ENCODE results near the gene MAGI3. TPM values are rescaled to one million over a fixed set of nuclear protein-coding genes. Genes with fewer than 3 reads are reported as not detected.

Gene MAGI3
- total and polyA plus RNA-seq, 8 donors = 3.5 to 225 (median 49.7) TPM

- WGBS, 5 donors = 86 to 94% (median 92%) methylated on average over 3 of the region's 3 CpGs
- intact Hi-C loops (cut with DNase I; ENCODE audit: low total_unique reads) = no loop called here
These were observed 154.9 kb downstream of the MAGI3 start for GRCh38 chr1:113545210-113545609.

GRCh38 chr1:113545626-113546025 is 155.3 kb downstream of the MAGI3 start:
- DNase-seq = peak in 1 of 2 donors; percentile 23
- Histone ChIP-seq H3K27ac (no peak overlapping the region), H3K9me3 (no peaks in the 10 kb centered on the region), H3K36me3 (no peaks in the 10 kb centered on the region), H3K4me1 (peaks cover 5 to 13% (median 8%) of the 10 kb centered on the region in 4 donors), H3K4me3 (no peak overlapping the region), H3K27me3 (no peaks in the 10 kb centered on the region)
- intact Hi-C loops (cut with DNase I; ENCODE audit: low total_unique reads) = no loop called here
- TF ChIP-seq CTCF (IDR thresholded peaks at IDR 0.05) = no peak
- TF ChIP-seq POLR2A (IDR thresholded peaks at IDR 0.05) = no peak
- TF ChIP-seq EP300 (IDR thresholded peaks at IDR 0.05) = no peak
- TF ChIP-seq POLR2AphosphoS5 (IDR thresholded peaks at IDR 0.05) = no peak
- 65 to 84% (median 81%) methylated on average over 2 of the region's 2 CpGs for WGBS, 5 donors

More at GRCh38 chr1:113545210-113545609, 154.9 kb downstream of the MAGI3 start:
- no peak overlapping the region for H3K4me3 ChIP-seq
- H3K36me3 ChIP-seq = no peaks in the 10 kb centered on the region
- no peaks in the 10 kb centered on the region for H3K27me3 ChIP-seq
- peaks cover 5 to 17% (median 10%) of the 10 kb centered on the region in 4 donors for H3K4me1 ChIP-seq
- H3K9me3 ChIP-seq = no peaks in the 10 kb centered on the region
- TF ChIP-seq CTCF (IDR thresholded peaks at IDR 0.05) (no peak), POLR2AphosphoS5 (IDR thresholded peaks at IDR 0.05) (no peak), POLR2A (IDR thresholded peaks at IDR 0.05) (no peak), EP300 (IDR thresholded peaks at IDR 0.05) (no peak)
- H3K27ac ChIP-seq = no peak overlapping the region
- no peak for DNase-seq

- H3K9me3 ChIP-seq = no peaks in the 10 kb centered on the region
- intact Hi-C loops (cut with DNase I; ENCODE audit: low total_unique reads) = no loop called here
- H3K36me3 ChIP-seq = peaks cover 0 to 14% (median 0%) of the 10 kb centered on the region in 4 donors
- no peaks in the 10 kb centered on the region for H3K27me3 ChIP-seq
- 84 to 94% (median 92%) methylated on average over 1 of the region's 1 CpG for WGBS, 5 donors
- TF ChIP-seq CTCF (IDR thresholded peaks at IDR 0.05) (no peak), POLR2AphosphoS5 (IDR thresholded peaks at IDR 0.05) (no peak), POLR2A (IDR thresholded peaks at IDR 0.05) (no peak), EP300 (IDR thresholded peaks at IDR 0.05) (no peak)
- H3K4me1 ChIP-seq = no peaks in the 10 kb centered on the region
- no peak overlapping the region for H3K4me3 ChIP-seq
- H3K27ac ChIP-seq = no peak overlapping the region
- no peak for DNase-seq
These were observed 161.4 kb downstream of the MAGI3 start for GRCh38 chr1:113551728-113552127.

GRCh38 chr1:113552244-113552643 is 161.9 kb downstream of the MAGI3 start:
- H3K4me3 ChIP-seq = no peak overlapping the region
- H3K27me3 ChIP-seq = no peaks in the 10 kb centered on the region
- intact Hi-C loops (cut with DNase I; ENCODE audit: low total_unique reads) = no loop called here
- 83 to 93% (median 86%) methylated on average over 1 of the region's 1 CpG for WGBS, 5 donors
- TF ChIP-seq EP300 (IDR thresholded peaks at IDR 0.05) (no peak), POLR2A (IDR thresholded peaks at IDR 0.05) (no peak), POLR2AphosphoS5 (IDR thresholded peaks at IDR 0.05) (no peak), CTCF (IDR thresholded peaks at IDR 0.05) (no peak)
- no peak for DNase-seq
- no peaks in the 10 kb centered on the region for H3K4me1 ChIP-seq
- no peak overlapping the region for H3K27ac ChIP-seq
- H3K36me3 ChIP-seq = peaks cover 0 to 19% (median 5%) of the 10 kb centered on the region in 4 donors
- no peaks in the 10 kb centered on the region for H3K9me3 ChIP-seq

Data from stomach (tissue), 9 donors.